IMR-90 (cell line): Measurements from ENCODE around the gene TBCEL. TPM values are rescaled to one million over a fixed set of nuclear protein-coding genes. Genes with fewer than 3 reads are reported as not detected.

Experiments used
- ATAC-seq: fragments of 200-7000 bp; cut with Tn5 transposase; 2 replicates; pipeline ENCODE4 v1.9.1; 2020; ENCODE audit warnings: low read depth, mild to moderate bottlenecking, moderate library complexity
- BruUV-seq: library from RNA; stranded (reverse); fragments of 400-500 nt; replicated peaks from 2 replicates; lab custom pipeline; 2021; lab: Mats Ljungman, UMichigan
- CTCF ChIA-PET: fragments of 300-600 bp; formaldehyde crosslinking; extraction: SDS; loops from one replicate; lab custom pipeline; 2021; ENCODE audit warnings: antibody characterized with exemption; lab: Yijun Ruan, JAX
- POLR2A ChIA-PET: fragments of 300-600 bp; sonication (Branson Sonifier 250); formaldehyde crosslinking; loops from one replicate; lab custom pipeline; 2022; ENCODE audit warnings: antibody characterized with exemption; ENCODE audit not compliant: unreplicated experiment; lab: Charles Lee
- DNase-seq: peaks from one replicate; pipeline ENCODE4 v3.0.0; 2013
- H2AFZ ChIP-seq: replicated peaks from 2 replicates; pipeline ENCODE3; 2013; ENCODE audit warnings: low read length, mild to moderate bottlenecking; ENCODE audit not compliant: poor library complexity
- H2AK5ac ChIP-seq: 2 replicates; pipeline ENCODE4 v1.6.1; 2013; ENCODE audit warnings: low read depth, low read length, inconsistent platforms
- H2AK9ac ChIP-seq: replicated peaks from 2 replicates; pipeline ENCODE3; 2013; ENCODE audit warnings: mild to moderate bottlenecking, low read depth, low read length, moderate library complexity; ENCODE audit not compliant: poor library complexity
- H2BK120ac ChIP-seq: 2 replicates; pipeline ENCODE4 v1.6.1; 2013; ENCODE audit warnings: low read depth, low read length, inconsistent platforms
- H2BK15ac ChIP-seq: 3 replicates; pipeline ENCODE4 v1.6.1; 2013; ENCODE audit warnings: low read depth, low read length, inconsistent platforms
- H2BK20ac ChIP-seq: 2 replicates; pipeline ENCODE4 v1.6.1; 2013; ENCODE audit warnings: low read depth, mild to moderate bottlenecking, inconsistent platforms, low read length, moderate library complexity
- H2BK5ac ChIP-seq: 2 replicates; pipeline ENCODE4 v1.6.1; 2013; ENCODE audit warnings: mild to moderate bottlenecking, low read depth, low read length, inconsistent platforms; ENCODE audit not compliant: poor library complexity, severe bottlenecking
- H3K14ac ChIP-seq: replicated peaks from 2 replicates; pipeline ENCODE4 v1.6.1; 2013; ENCODE audit warnings: low read depth, low read length, inconsistent platforms
- H3K18ac ChIP-seq: 2 replicates; pipeline ENCODE4 v1.6.1; 2013; ENCODE audit warnings: low read depth, low read length, control low read depth
- H3K23ac ChIP-seq: 2 replicates; pipeline ENCODE4 v1.6.1; 2013; ENCODE audit warnings: low read depth, low read length, inconsistent platforms
- H3K27ac ChIP-seq: 2 replicates; pipeline ENCODE4 v1.5.1; 2013; ENCODE audit warnings: mild to moderate bottlenecking, control low read depth, low read length; ENCODE audit not compliant: insufficient read depth
- H3K27me3 ChIP-seq: 2 replicates; pipeline ENCODE4 v1.6.1; 2013; ENCODE audit warnings: low read length; ENCODE audit not compliant: control insufficient read depth, insufficient read depth
- H3K36me3 ChIP-seq: 2 replicates; pipeline ENCODE4 v1.6.1; 2013; ENCODE audit warnings: low read length, mixed read lengths; ENCODE audit not compliant: control insufficient read depth, insufficient read depth
- H3K4ac ChIP-seq: 2 replicates; pipeline ENCODE4 v1.6.1; 2013; ENCODE audit warnings: low read depth, low read length, inconsistent platforms
- H3K4me1 ChIP-seq: 2 replicates; pipeline ENCODE4 v1.6.1; 2013; ENCODE audit warnings: low read length, mixed read lengths; ENCODE audit not compliant: control insufficient read depth, insufficient read depth
- H3K4me2 ChIP-seq: 2 replicates; pipeline ENCODE4 v1.6.1; 2013; ENCODE audit warnings: low read depth, mild to moderate bottlenecking, control low read depth, low read length, moderate library complexity
- H3K4me3 ChIP-seq: 2 replicates; pipeline ENCODE4 v1.5.1; 2013; ENCODE audit warnings: low read depth, mild to moderate bottlenecking, control low read depth, low read length, moderate library complexity; ENCODE audit not compliant: insufficient read depth
- H3K56ac ChIP-seq: 2 replicates; pipeline ENCODE4 v1.6.1; 2013; ENCODE audit warnings: low read length, inconsistent platforms; ENCODE audit not compliant: insufficient read depth; ENCODE audit errors: extremely low read depth
- H3K79me1 ChIP-seq, 2 experiments: 2 replicates each; pipeline ENCODE4 v1.6.1; 2013; ENCODE audit warnings: low read length in 2 of 2, inconsistent platforms in 1 of 2, low read depth in 1 of 2
- H3K9ac ChIP-seq: 2 replicates; pipeline ENCODE4 v1.6.1; 2013; ENCODE audit warnings: low read depth, low read length, control low read depth
- H3K9me1 ChIP-seq: 2 replicates; pipeline ENCODE4 v1.6.1; 2013; ENCODE audit warnings: low read length, inconsistent platforms; ENCODE audit not compliant: insufficient read depth
- H3K9me3 ChIP-seq: 2 replicates; pipeline ENCODE4 v1.6.1; 2013; ENCODE audit warnings: low read length; ENCODE audit not compliant: control insufficient read depth, insufficient read depth
- H4K20me1 ChIP-seq: 2 replicates; pipeline ENCODE4 v1.6.1; 2013; ENCODE audit warnings: low read length, inconsistent platforms; ENCODE audit not compliant: insufficient read depth
- H4K5ac ChIP-seq: 2 replicates; pipeline ENCODE4 v1.6.1; 2013; ENCODE audit warnings: mild to moderate bottlenecking, low read depth, low read length, control low read depth
- H4K8ac ChIP-seq, 2 experiments: 2 replicates each; pipeline ENCODE4 v1.6.1; 2013; ENCODE audit warnings: low read depth in 2 of 2, low read length in 2 of 2, control low read depth in 1 of 2, inconsistent platforms in 1 of 2
- H4K91ac ChIP-seq: 2 replicates; pipeline ENCODE4 v1.6.1; 2013; ENCODE audit warnings: low read depth, low read length, inconsistent platforms; ENCODE audit not compliant: insufficient read depth
- CEBPB ChIP-seq: IDR thresholded peaks from 2 replicates; pipeline ENCODE4 v1.6.1; 2012; ENCODE audit warnings: low read depth, low read length, improper control_type of control experiment
- CHD1 ChIP-seq: IDR thresholded peaks from 2 replicates; pipeline ENCODE4 v1.6.1; 2012; ENCODE audit warnings: low read depth, low read length, improper control_type of control experiment
- FOS ChIP-seq: fragments of 150-350 bp; IDR thresholded peaks from 2 replicates; pipeline ENCODE4 v1.6.1; 2016; ENCODE audit warnings: low read depth, low read length
- MAFK ChIP-seq: IDR thresholded peaks from 2 replicates; pipeline ENCODE4 v1.6.1; 2012; ENCODE audit warnings: low read depth, low read length, improper control_type of control experiment
- MXI1 ChIP-seq: IDR thresholded peaks from 2 replicates; pipeline ENCODE4 v1.6.1; 2012; ENCODE audit warnings: low read depth, mild to moderate bottlenecking, low read length, moderate library complexity, borderline replicate concordance
- RCOR1 ChIP-seq: IDR thresholded peaks from 2 replicates; pipeline ENCODE4 v1.6.1; 2012; ENCODE audit warnings: mild to moderate bottlenecking, low read length, improper control_type of control experiment; ENCODE audit not compliant: insufficient replicate concordance
- RFX5 ChIP-seq: IDR thresholded peaks from 2 replicates; pipeline ENCODE4 v1.8.0; 2012; ENCODE audit warnings: low read depth, mild to moderate bottlenecking, low read length, moderate library complexity
- WGBS, 2 experiments: methylation state at CpG; one replicate each; pipeline versions ENCODE4 v1.1.5 to v1.1.7; 2013; ENCODE audit warnings: missing lambda C conversion rate in 2 of 2; ENCODE audit not compliant: insufficient read length in 1 of 2; ENCODE audit errors: extremely low coverage in 2 of 2; 5-methylcytosine and 5-hydroxymethylcytosine counted together
- dilution Hi-C: fragments of 300-500 bp; cut with HindIII; formaldehyde crosslinking; loops from one replicate; pipeline ENCODE4 v1.14.3; 2018; ENCODE audit warnings: low sequenced_read_pairs; ENCODE audit not compliant: unreplicated experiment
- in situ Hi-C: fragments of 300-500 bp; cut with MboI; formaldehyde crosslinking; loops from 3 replicates; pipeline ENCODE4 v1.14.3; 2019; ENCODE audit warnings: low sequenced_read_pairs, inconsistent platforms, mixed read lengths
- intact Hi-C: fragments of 100-400 bp; cut with micrococcal nuclease; formaldehyde crosslinking; loops from 2 replicates; pipeline ENCODE4 v1.10.0; 2022
- polyA plus RNA-seq, 3 experiments: library from polyadenylated mRNA; depleted of rRNA; stranded (reverse); fragments of >200 nt; gene quantifications; 2 replicates each; pipeline ENCODE4 v1.2.3, GENCODE V29; 2012; ENCODE audit warnings: low replicate concordance in 1 of 3
- total RNA-seq: library from RNA; depleted of rRNA; stranded (reverse); fragments of >200 nt; gene quantifications from 2 replicates; pipeline ENCODE4 v1.2.3, GENCODE V29; 2012
- TF ChIP-seq, protein P1 (sequence below): fragments of 150-350 bp; IDR thresholded peaks from 2 replicates; pipeline ENCODE4 v1.6.1; 2016; ENCODE audit warnings: low read depth, mild to moderate bottlenecking, low read length, moderate library complexity, borderline replicate concordance
- TF ChIP-seq, protein P2 (sequence below): fragments of 150-350 bp; IDR thresholded peaks from 2 replicates; pipeline ENCODE4 v1.6.1; 2017; ENCODE audit warnings: mild to moderate bottlenecking, antibody characterized with exemption, low read length, low read depth
- TF ChIP-seq, protein P3 (sequence below): conservative IDR thresholded peaks from 2 replicates; pipeline ENCODE4 v1.5.1; 2012; ENCODE audit warnings: mild to moderate bottlenecking, low read depth, low read length, improper control_type of control experiment

TBCEL gene
- total and polyA plus RNA-seq, 2 of the 4 experiments (the other 2 are of a cell fraction), result 7.1 to 21.0 TPM

DNA sequence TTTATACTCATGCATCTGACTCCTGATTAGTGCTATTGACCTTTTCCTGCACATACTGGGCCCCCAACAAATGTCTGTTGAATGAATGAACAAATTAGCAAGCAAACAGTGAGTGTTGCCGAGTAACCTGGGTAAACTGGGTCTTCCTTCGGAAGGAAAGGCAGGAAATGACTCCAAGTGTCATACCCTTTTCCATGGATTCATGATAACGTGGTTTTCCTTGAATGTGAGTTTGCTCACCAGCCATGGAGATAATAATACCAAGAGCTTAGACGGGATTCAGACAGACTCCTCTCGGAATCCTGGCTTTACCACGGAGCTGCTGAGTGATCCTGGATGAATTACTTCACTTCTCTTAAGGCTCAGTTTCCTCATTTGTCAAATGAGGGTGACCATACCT lies 93.9 kb downstream of the TBCEL start:
- WGBS, 2 experiments, result no CpG with 5 or more reads among the region's 6 CpGs
- CTCF ChIA-PET, result no interaction called here

More for the DNA sequence above, 93.9 kb downstream of the TBCEL start:
- ATAC-seq (no peak), DNase-seq (no peak)
- intact Hi-C loops (no loop called here), dilution Hi-C loops (no loop called here), in situ Hi-C loops (no loop called here)
- Histone ChIP-seq H3K9me3 (peaks cover 2% of the 10 kb centered on the region), H3K4ac (no peak overlapping the region), H2BK15ac (no peak overlapping the region), H3K9ac (no peak overlapping the region), H3K56ac (no peak overlapping the region), H2AK9ac (no peak overlapping the region), H3K36me3 (no peaks in the 10 kb centered on the region), H4K91ac (no peak overlapping the region), H3K4me2 (no peak overlapping the region), H3K79me1 (no peaks in the 10 kb centered on the region), H4K8ac (no peak overlapping the region), H4K20me1 (no peaks in the 10 kb centered on the region), H3K4me3 (no peak overlapping the region), H3K27me3 (peaks cover 7% of the 10 kb centered on the region), H3K9me1 (no peaks in the 10 kb centered on the region), H2AK5ac (no peak overlapping the region), H2BK120ac (no peak overlapping the region), H3K23ac (no peak overlapping the region), H3K27ac (no peak overlapping the region), H3K14ac (no peak overlapping the region), H2BK20ac (no peak overlapping the region), H2AFZ (no peak overlapping the region), H4K5ac (no peak overlapping the region), H3K18ac (no peak overlapping the region), H3K4me1 (no peaks in the 10 kb centered on the region), H2BK5ac (no peak overlapping the region)
- POLR2A ChIA-PET, result no interaction called here
- BruUV-seq, result no TSS peak
- TF ChIP-seq, protein P1, sequence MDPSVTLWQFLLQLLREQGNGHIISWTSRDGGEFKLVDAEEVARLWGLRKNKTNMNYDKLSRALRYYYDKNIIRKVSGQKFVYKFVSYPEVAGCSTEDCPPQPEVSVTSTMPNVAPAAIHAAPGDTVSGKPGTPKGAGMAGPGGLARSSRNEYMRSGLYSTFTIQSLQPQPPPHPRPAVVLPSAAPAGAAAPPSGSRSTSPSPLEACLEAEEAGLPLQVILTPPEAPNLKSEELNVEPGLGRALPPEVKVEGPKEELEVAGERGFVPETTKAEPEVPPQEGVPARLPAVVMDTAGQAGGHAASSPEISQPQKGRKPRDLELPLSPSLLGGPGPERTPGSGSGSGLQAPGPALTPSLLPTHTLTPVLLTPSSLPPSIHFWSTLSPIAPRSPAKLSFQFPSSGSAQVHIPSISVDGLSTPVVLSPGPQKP, result no peak
- TF ChIP-seq, protein P2, sequence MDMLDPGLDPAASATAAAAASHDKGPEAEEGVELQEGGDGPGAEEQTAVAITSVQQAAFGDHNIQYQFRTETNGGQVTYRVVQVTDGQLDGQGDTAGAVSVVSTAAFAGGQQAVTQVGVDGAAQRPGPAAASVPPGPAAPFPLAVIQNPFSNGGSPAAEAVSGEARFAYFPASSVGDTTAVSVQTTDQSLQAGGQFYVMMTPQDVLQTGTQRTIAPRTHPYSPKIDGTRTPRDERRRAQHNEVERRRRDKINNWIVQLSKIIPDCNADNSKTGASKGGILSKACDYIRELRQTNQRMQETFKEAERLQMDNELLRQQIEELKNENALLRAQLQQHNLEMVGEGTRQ, result no peak
- TF ChIP-seq FOS, result no peak
- no peak for TF ChIP-seq RCOR1
- no peak for TF ChIP-seq CHD1
- TF ChIP-seq MAFK, result no peak
- no peak for TF ChIP-seq RFX5
- TF ChIP-seq, protein P3, sequence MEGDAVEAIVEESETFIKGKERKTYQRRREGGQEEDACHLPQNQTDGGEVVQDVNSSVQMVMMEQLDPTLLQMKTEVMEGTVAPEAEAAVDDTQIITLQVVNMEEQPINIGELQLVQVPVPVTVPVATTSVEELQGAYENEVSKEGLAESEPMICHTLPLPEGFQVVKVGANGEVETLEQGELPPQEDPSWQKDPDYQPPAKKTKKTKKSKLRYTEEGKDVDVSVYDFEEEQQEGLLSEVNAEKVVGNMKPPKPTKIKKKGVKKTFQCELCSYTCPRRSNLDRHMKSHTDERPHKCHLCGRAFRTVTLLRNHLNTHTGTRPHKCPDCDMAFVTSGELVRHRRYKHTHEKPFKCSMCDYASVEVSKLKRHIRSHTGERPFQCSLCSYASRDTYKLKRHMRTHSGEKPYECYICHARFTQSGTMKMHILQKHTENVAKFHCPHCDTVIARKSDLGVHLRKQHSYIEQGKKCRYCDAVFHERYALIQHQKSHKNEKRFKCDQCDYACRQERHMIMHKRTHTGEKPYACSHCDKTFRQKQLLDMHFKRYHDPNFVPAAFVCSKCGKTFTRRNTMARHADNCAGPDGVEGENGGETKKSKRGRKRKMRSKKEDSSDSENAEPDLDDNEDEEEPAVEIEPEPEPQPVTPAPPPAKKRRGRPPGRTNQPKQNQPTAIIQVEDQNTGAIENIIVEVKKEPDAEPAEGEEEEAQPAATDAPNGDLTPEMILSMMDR, result no peak
- TF ChIP-seq CEBPB, result no peak
- no peak for TF ChIP-seq MXI1
